HUES64 (cell line): ENCODE results near the gene TTC17.
"Not testable (repeated sequence)": the region's sequence is repeated elsewhere in the genome, so short reads cannot be mapped to it uniquely, and the experiment has no call there.

ENCODE experiments used
- H3K27ac ChIP-seq: 2 replicates; pipeline ENCODE4 v1.7.0; 2013; ENCODE audit warnings: low read depth, low read length, inconsistent platforms
- H3K27me3 ChIP-seq: 2 replicates; pipeline ENCODE4 v1.6.1; 2013; ENCODE audit warnings: mild to moderate bottlenecking, low read length; ENCODE audit not compliant: insufficient read depth
- H3K36me3 ChIP-seq: 2 replicates; pipeline ENCODE4 v1.6.1; 2013; ENCODE audit warnings: mild to moderate bottlenecking, low read length; ENCODE audit not compliant: insufficient read depth
- H3K4me1 ChIP-seq: 2 replicates; pipeline ENCODE4 v1.6.1; 2013; ENCODE audit warnings: mild to moderate bottlenecking, low read length, moderate library complexity; ENCODE audit not compliant: insufficient read depth
- H3K4me3 ChIP-seq: 2 replicates; pipeline ENCODE4 v1.5.1; 2013; ENCODE audit warnings: mild to moderate bottlenecking, low read length, moderate library complexity
- H3K9ac ChIP-seq: 2 replicates; pipeline ENCODE4 v1.6.1; 2013; ENCODE audit warnings: mild to moderate bottlenecking, low read depth, low read length
- H3K9me3 ChIP-seq: 2 replicates; pipeline ENCODE4 v1.6.1; 2013; ENCODE audit warnings: low read depth, low read length; ENCODE audit not compliant: insufficient read depth
- WGBS: fragments of 150-250, 120-280 bp; methylation state at CpG from one replicate; pipeline ENCODE4 v1.1.7; 2013; ENCODE audit warnings: missing lambda C conversion rate; 5-methylcytosine and 5-hydroxymethylcytosine counted together

The TTC17 gene

DNA sequence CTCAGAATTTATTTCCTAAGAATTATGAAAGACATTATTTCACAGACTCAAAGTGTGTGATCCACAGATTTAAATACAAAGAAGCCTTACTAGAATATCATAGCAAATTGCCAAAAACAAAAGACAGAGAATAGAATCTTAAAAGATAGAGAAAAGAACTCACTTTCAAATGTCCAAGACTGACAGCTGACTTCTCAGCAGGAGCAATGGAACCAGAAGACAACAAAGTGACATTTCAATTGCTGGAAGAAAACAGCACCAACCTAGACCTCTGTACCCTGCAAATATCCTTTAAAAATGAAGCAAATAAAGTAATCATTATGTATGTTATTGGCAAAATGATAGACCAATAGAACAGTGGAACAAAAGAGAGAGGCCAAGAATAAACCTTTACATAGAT is 109.2 kb downstream of the TTC17 start:
- H3K36me3 ChIP-seq, result peaks cover 66% of the 10 kb centered on the region
- no peak overlapping the region for H3K4me3 ChIP-seq
- peaks cover 17% of the 10 kb centered on the region; the same call in 1 of the 2 replicates for H3K9me3 ChIP-seq
- H3K9ac ChIP-seq, result no peak overlapping the region
- no peak overlapping the region for H3K27ac ChIP-seq
- H3K27me3 ChIP-seq, result no peaks in the 10 kb centered on the region
- H3K4me1 ChIP-seq, result no peaks in the 10 kb centered on the region

- 89% methylated on average over 3 of the region's 5 CpGs for WGBS
Measured at GRCh38 chr11:43477491-43477890, 118.8 kb downstream of the TTC17 start.

GRCh38 chr11:43486141-43486540 is 127.4 kb downstream of the TTC17 start:
- no peak overlapping the region for H3K27ac ChIP-seq
- H3K4me3 ChIP-seq, result no peak overlapping the region
- no peaks in the 10 kb centered on the region for H3K4me1 ChIP-seq
- H3K9me3 ChIP-seq, result peaks cover 3% of the 10 kb centered on the region; the same call in 1 of the 2 replicates
- H3K27me3 ChIP-seq, result no peaks in the 10 kb centered on the region
- WGBS, result 98% methylated on average over 4 of the region's 6 CpGs
- peaks cover 62% of the 10 kb centered on the region for H3K36me3 ChIP-seq
- H3K9ac ChIP-seq, result no peak overlapping the region

More at GRCh38 chr11:43477491-43477890, 118.8 kb downstream of the TTC17 start:
- not testable (repeated sequence) for H3K9ac ChIP-seq, H3K4me3 ChIP-seq, H3K27me3 ChIP-seq, H3K27ac ChIP-seq, H3K4me1 ChIP-seq
- Histone ChIP-seq H3K36me3 (peaks cover 43% of the 10 kb centered on the region), H3K9me3 (peaks cover 29% of the 10 kb centered on the region)

DNA sequence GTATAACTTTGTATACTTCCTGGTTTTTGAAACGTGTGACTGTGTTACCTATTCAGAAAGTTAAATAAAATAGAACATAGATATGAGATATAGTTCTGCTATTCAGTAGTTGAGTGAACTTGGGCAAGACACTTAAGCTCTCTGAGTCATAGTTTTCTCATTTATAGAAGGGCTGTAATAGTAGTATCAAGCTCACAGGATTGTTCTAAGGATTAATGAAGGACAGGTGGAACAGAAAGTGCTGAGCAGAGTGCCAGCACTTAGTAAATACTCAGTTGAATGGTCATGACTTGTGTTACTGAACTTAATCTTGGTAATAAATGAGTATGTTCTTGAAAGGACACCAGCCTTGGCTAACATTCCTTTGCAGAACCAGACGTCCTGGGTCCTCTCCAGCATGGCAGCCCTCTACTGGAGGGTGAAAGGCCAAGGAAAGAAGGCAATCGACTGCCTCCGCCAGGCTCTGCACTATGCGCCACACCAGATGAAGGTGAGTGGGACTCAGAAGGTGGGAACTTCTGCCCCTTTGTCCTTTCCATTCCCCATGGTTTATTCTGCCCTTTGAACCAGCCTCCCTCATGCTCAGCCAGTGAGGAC is 131.2 kb downstream of the TTC17 start:
- H3K4me1 ChIP-seq, result no peaks in the 10 kb centered on the region
- H3K27ac ChIP-seq, result no peak overlapping the region
- H3K27me3 ChIP-seq, result no peaks in the 10 kb centered on the region
- H3K36me3 ChIP-seq, result peaks cover 77% of the 10 kb centered on the region
- no peaks in the 10 kb centered on the region for H3K9me3 ChIP-seq
- H3K4me3 ChIP-seq, result no peak overlapping the region
- WGBS, result 97% methylated on average over 5 of the region's 5 CpGs
- H3K9ac ChIP-seq, result no peak overlapping the region

GRCh38 chr11:43492701-43493100 is 134.0 kb downstream of the TTC17 start:
- WGBS, result 92% methylated on average over 5 of the region's 5 CpGs
- H3K9ac ChIP-seq, result no peak overlapping the region
- no peaks in the 10 kb centered on the region for H3K9me3 ChIP-seq
- peaks cover 64% of the 10 kb centered on the region for H3K36me3 ChIP-seq
- no peaks in the 10 kb centered on the region for H3K27me3 ChIP-seq
- H3K4me1 ChIP-seq, result no peaks in the 10 kb centered on the region
- H3K4me3 ChIP-seq, result no peak overlapping the region
- no peak overlapping the region for H3K27ac ChIP-seq

DNA sequence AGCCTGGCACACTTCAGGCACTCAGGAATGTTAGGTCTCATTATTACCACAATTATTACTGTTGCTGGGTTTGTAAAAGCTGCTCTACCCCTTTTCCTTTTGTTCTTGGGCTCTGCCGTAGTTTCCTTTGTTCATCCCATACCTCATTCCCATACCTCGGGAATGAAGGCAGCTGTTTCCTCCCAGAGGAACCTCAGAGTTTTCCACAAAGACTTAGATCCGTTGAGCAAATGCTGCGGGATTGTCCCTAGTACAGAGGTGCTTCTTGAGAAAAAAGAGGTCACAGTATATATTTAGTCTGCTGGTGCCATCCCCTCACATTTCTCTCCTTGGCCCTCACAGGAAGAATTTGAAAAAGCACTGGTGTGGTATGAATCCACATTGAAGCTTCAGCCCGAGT is 134.7 kb downstream of the TTC17 start:
- 95% methylated on average over 5 of the region's 5 CpGs for WGBS
- peaks cover 61% of the 10 kb centered on the region for H3K36me3 ChIP-seq
- no peaks in the 10 kb centered on the region for H3K9me3 ChIP-seq
- H3K4me3 ChIP-seq, result no peak overlapping the region
- no peak overlapping the region for H3K9ac ChIP-seq
- no peaks in the 10 kb centered on the region for H3K4me1 ChIP-seq
- no peaks in the 10 kb centered on the region for H3K27me3 ChIP-seq
- H3K27ac ChIP-seq, result no peak overlapping the region

GRCh38 chr11:43497144-43497543 is 138.4 kb downstream of the TTC17 start:
- Histone ChIP-seq H3K9ac (no peak overlapping the region), H3K36me3 (peaks cover 31% of the 10 kb centered on the region), H3K4me3 (no peak overlapping the region), H3K4me1 (no peaks in the 10 kb centered on the region), H3K27me3 (no peaks in the 10 kb centered on the region), H3K9me3 (no peaks in the 10 kb centered on the region), H3K27ac (no peak overlapping the region)
- WGBS, result 79% methylated on average over 1 of the region's 1 CpG

- no peak overlapping the region for H3K9ac ChIP-seq
- no peak overlapping the region for H3K27ac ChIP-seq
- H3K9me3 ChIP-seq, result no peaks in the 10 kb centered on the region
- H3K36me3 ChIP-seq, result peaks cover 17% of the 10 kb centered on the region
- WGBS, result 100% methylated on average over 3 of the region's 3 CpGs
- H3K4me3 ChIP-seq, result no peak overlapping the region
- H3K4me1 ChIP-seq, result no peaks in the 10 kb centered on the region
- no peaks in the 10 kb centered on the region for H3K27me3 ChIP-seq
Measured at GRCh38 chr11:43498561-43498960, 139.8 kb downstream of the TTC17 start.

DNA sequence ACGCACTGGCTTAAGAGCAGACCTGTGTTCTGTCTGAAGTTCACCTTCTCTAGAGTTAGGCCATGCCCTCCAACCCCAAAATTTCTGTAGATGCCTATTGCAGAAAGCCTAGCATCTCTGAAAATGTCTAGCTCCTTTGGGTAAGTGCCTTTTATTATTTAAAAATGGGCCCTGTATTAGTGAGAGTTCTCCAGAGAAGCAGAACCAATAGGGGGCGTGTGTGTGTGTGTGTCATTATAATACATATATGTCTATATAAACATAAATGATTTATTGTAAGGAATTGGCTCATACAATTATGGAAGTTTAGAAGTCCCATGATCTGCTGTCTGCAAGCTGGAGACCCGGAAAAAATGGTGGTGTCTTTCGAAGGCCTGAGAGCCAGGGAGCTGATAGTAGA is 144.7 kb downstream of the TTC17 start:
- Histone ChIP-seq H3K4me3 (no peak overlapping the region), H3K4me1 (no peaks in the 10 kb centered on the region), H3K27me3 (no peaks in the 10 kb centered on the region), H3K9me3 (no peaks in the 10 kb centered on the region), H3K36me3 (no peaks in the 10 kb centered on the region), H3K9ac (no peak overlapping the region), H3K27ac (no peak overlapping the region)
- 90% methylated on average over 3 of the region's 4 CpGs for WGBS

- 86% methylated on average over 7 of the region's 7 CpGs for WGBS
- no peak overlapping the region for H3K4me3 ChIP-seq
- H3K27me3 ChIP-seq, result no peaks in the 10 kb centered on the region
- H3K27ac ChIP-seq, result no peak overlapping the region
- H3K4me1 ChIP-seq, result no peaks in the 10 kb centered on the region
- no peaks in the 10 kb centered on the region for H3K9me3 ChIP-seq
- no peak overlapping the region for H3K9ac ChIP-seq
- H3K36me3 ChIP-seq, result no peaks in the 10 kb centered on the region
Measured at GRCh38 chr11:43504316-43504950, 145.7 kb downstream of the TTC17 start.

DNA sequence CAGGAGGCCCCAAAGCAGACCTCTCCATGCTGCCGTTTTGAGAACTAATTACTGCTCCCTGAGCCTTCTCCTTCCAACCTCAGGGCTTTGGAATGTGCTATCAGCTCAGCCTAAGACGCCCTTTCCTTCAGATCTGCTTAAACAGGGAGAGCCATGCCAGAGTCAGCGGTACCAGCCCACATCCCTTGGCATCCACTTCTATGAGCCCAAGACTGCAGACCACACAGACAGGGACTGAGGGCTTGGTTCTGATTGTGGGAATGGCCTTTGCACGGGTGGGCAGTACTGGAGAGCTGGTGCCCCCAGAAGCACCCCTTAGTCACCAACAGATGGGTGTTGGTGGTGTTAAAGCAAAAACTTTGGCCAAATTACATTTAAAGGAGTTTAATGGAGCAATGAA is 146.5 kb downstream of the TTC17 start:
- H3K27me3 ChIP-seq, result no peaks in the 10 kb centered on the region
- H3K9ac ChIP-seq, result no peak overlapping the region
- H3K27ac ChIP-seq, result no peak overlapping the region
- no peak overlapping the region for H3K4me3 ChIP-seq
- WGBS, result 80% methylated on average over 4 of the region's 4 CpGs
- H3K36me3 ChIP-seq, result no peaks in the 10 kb centered on the region
- H3K9me3 ChIP-seq, result no peaks in the 10 kb centered on the region
- no peaks in the 10 kb centered on the region for H3K4me1 ChIP-seq

DNA sequence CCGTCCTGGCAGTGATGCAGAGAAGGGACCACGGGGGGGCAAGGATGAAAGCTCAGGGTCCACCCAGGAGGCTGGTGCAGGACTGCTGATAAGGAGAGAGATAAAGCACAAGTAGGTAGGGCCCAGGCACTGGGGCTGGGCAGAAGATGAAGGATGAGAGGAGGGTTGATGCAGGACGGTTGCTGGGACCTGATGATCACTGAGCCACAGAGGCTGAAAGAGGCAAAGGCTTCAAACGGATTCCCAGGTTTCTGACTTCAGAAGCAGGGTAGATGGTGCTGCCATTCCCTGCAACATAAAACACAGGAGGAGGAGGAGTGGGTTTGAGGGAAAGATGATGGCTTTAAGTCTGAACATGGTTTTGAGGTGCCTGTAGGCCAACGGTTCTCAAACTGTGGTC is 148.5 kb downstream of the TTC17 start:
- no peaks in the 10 kb centered on the region for H3K9me3 ChIP-seq
- H3K4me3 ChIP-seq, result no peak overlapping the region
- WGBS, result 88% methylated on average over 5 of the region's 5 CpGs
- H3K9ac ChIP-seq, result no peak overlapping the region
- no peaks in the 10 kb centered on the region for H3K4me1 ChIP-seq
- no peak overlapping the region for H3K27ac ChIP-seq
- no peaks in the 10 kb centered on the region for H3K36me3 ChIP-seq
- no peaks in the 10 kb centered on the region for H3K27me3 ChIP-seq
